Fibroblast of lung (primary cell): ENCODE results near the gene MRPL14. TPM values are rescaled to one million over a fixed set of nuclear protein-coding genes. Genes with fewer than 3 reads are reported as not detected.

Experiments
- DNase-seq, 2 donors: peaks; one replicate each; pipeline versions ENCODE4 v3.0.0 to v3.0.0-alpha.2; 2010; ENCODE audit warnings: low read depth in 2 of 2
- H2AFZ ChIP-seq: 2 replicates; pipeline ENCODE4 v1.5.1; 2012; ENCODE audit warnings: low read length, control low read depth, inconsistent platforms
- H3K27ac ChIP-seq: 2 replicates; pipeline ENCODE4 v1.5.1; 2011; ENCODE audit warnings: low read length, control low read depth; ENCODE audit not compliant: insufficient read depth
- H3K27me3 ChIP-seq: 2 replicates; pipeline ENCODE4 v1.5.1; 2011; ENCODE audit warnings: mild to moderate bottlenecking, low read length; ENCODE audit not compliant: control insufficient read depth, insufficient read depth
- H3K36me3 ChIP-seq: 2 replicates; pipeline ENCODE4 v1.5.1; 2011; ENCODE audit warnings: low read length; ENCODE audit not compliant: control insufficient read depth, insufficient read depth
- H3K4me1 ChIP-seq: 2 replicates; pipeline ENCODE4 v1.5.1; 2011; ENCODE audit warnings: low read length; ENCODE audit not compliant: control insufficient read depth, insufficient read depth; ENCODE audit errors: extremely low read depth
- H3K4me2 ChIP-seq: 2 replicates; pipeline ENCODE4 v1.5.1; 2011; ENCODE audit warnings: low read length, control low read depth; ENCODE audit not compliant: insufficient read depth; ENCODE audit errors: extremely low read depth
- H3K4me3 ChIP-seq, 4 experiments: fragments of 200-600 bp in 1 of 4; sonication (generic) in 1 of 4; replicated peaks in 1 of 4; 2 replicates each; pipeline ENCODE4 v1.5.1; 2011 to 2016; ENCODE audit warnings: low read length in 4 of 4, low read depth in 3 of 4, mild to moderate bottlenecking in 3 of 4, control low read depth in 2 of 4, inconsistent platforms in 1 of 4, mixed read lengths in 1 of 4; ENCODE audit not compliant: insufficient read depth in 1 of 4; ENCODE audit errors: control extremely low read depth in 1 of 4
- H3K79me2 ChIP-seq: 2 replicates; pipeline ENCODE4 v1.5.1; 2012; ENCODE audit warnings: mild to moderate bottlenecking, low read length, inconsistent platforms; ENCODE audit not compliant: control insufficient read depth, insufficient read depth
- H3K9ac ChIP-seq: 2 replicates; pipeline ENCODE4 v1.5.1; 2011; ENCODE audit warnings: mild to moderate bottlenecking, low read length, control low read depth; ENCODE audit not compliant: insufficient read depth
- H3K9me3 ChIP-seq: 2 replicates; pipeline ENCODE4 v1.5.1; 2012; ENCODE audit warnings: low read depth, low read length; ENCODE audit not compliant: control insufficient read depth, insufficient read depth
- H4K20me1 ChIP-seq: 2 replicates; pipeline ENCODE4 v1.5.1; 2011; ENCODE audit warnings: low read length; ENCODE audit not compliant: control insufficient read depth, insufficient read depth; ENCODE audit errors: extremely low read depth
- CTCF ChIP-seq, 2 donors: IDR thresholded peaks in 1 of 2; conservative IDR thresholded peaks in 1 of 2; 1 replicate in 1 of 2; 2 replicates in 1 of 2; pipeline ENCODE4 v1.5.1; 2011 to 2012; ENCODE audit warnings: low read length in 2 of 2, control low read depth in 1 of 2, inconsistent platforms in 1 of 2, low read depth in 1 of 2, mild to moderate bottlenecking in 1 of 2
- EZH2 ChIP-seq: IDR thresholded peaks from 2 replicates; pipeline ENCODE4 v1.5.1; 2012; ENCODE audit warnings: low read length, control low read depth, mild to moderate bottlenecking; ENCODE audit errors: missing control alignments
- polyA plus RNA-seq, 2 donors: library from polyadenylated mRNA; depleted of rRNA in 1 of 2; stranded (reverse) in 1 of 2; unstranded in 1 of 2; fragments of >200 nt; gene quantifications; 2 replicates each; pipeline ENCODE4 v1.2.1, GENCODE V29; 2011 to 2012; ENCODE audit warnings: missing spikeins in 1 of 2
- total RNA-seq: library from RNA; depleted of rRNA; stranded (reverse); fragments of >200 nt; gene quantifications from 2 replicates; pipeline ENCODE4 v1.2.1, GENCODE V29; 2014

MRPL14 gene
- total and polyA plus RNA-seq, 2 donors (not counting 1 experiment from before 2014, with no cell fraction given) = 36.2 to 60.6 TPM

DNA sequence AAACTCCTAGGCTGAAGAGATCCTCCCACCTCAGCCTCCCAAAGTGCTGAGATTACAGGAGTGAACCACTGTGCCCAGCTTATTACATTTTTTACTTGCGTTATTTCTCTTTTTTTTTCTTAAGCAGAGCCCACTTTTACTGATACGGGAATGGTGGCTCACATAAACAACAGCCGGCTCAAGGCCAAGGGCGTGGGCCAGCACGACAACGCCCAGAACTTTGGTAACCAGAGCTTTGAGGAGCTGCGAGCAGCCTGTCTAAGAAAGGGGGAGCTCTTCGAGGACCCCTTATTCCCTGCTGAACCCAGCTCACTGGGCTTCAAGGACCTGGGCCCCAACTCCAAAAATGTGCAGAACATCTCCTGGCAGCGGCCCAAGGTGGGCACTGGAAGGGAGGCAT lies 41.9 kb upstream of the MRPL14 start:
- Histone ChIP-seq H3K27me3 (peaks cover 11% of the 10 kb centered on the region), H3K9ac (no peak overlapping the region), H3K79me2 (no peaks in the 10 kb centered on the region), H2AFZ (no peak overlapping the region), H3K36me3 (no peaks in the 10 kb centered on the region), H3K4me1 (peaks cover 2% of the 10 kb centered on the region), H3K4me2 (no peak overlapping the region), H3K27ac (no peak overlapping the region), H4K20me1 (no peaks in the 10 kb centered on the region), H3K4me3 (no peak overlapping the region), H3K9me3 (no peaks in the 10 kb centered on the region)
- peak in 1 of 2 donors; percentile 23 for DNase-seq
- TF ChIP-seq EZH2 (no peak), CTCF (conservative IDR thresholded peaks at IDR 0.05 in 1 of 2, IDR thresholded peaks at IDR 0.05 in 1 of 2; ENCODE audit: low read depth in 1 of 2, low read length in 2 of 2) (no peak)

DNA sequence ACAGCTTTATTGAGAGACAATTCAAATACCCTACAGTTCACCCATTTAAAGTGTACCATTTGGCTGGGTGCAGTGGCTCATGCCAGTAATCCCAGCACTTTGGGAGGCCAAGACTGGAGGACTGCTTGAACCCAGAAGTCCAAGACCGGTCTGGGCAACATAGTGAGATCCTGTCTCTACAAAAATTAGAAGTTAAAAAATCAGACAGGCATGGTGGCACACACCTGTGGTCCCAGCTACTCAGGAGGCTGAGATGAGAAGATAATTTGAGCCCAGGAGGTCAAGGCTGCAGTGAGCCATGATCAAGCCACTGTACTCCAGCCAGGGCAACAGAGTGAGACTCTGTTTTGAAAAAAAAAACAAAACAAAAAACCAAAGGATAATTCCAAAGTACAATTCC lies 40.3 kb upstream of the MRPL14 start:
- H2AFZ ChIP-seq = no peak overlapping the region
- peaks cover 1% of the 10 kb centered on the region for H3K4me1 ChIP-seq
- DNase-seq = no peak
- H3K4me2 ChIP-seq = no peak overlapping the region
- no peaks in the 10 kb centered on the region for H3K9me3 ChIP-seq
- H3K27me3 ChIP-seq = peaks cover 11% of the 10 kb centered on the region
- no peak overlapping the region for H3K9ac ChIP-seq
- H3K36me3 ChIP-seq = no peaks in the 10 kb centered on the region
- no peaks in the 10 kb centered on the region for H4K20me1 ChIP-seq
- TF ChIP-seq CTCF (conservative IDR thresholded peaks at IDR 0.05 in 1 of 2, IDR thresholded peaks at IDR 0.05 in 1 of 2; ENCODE audit: low read depth in 1 of 2, low read length in 2 of 2) (no peak), EZH2 (no peak)
- no peak overlapping the region for H3K4me3 ChIP-seq
- H3K79me2 ChIP-seq = no peaks in the 10 kb centered on the region
- H3K27ac ChIP-seq = no peak overlapping the region

GRCh38 chr6:44166591-44167184 lies 39.4 kb upstream of the MRPL14 start:
- DNase-seq = no peak
- peaks cover 11% of the 10 kb centered on the region for H3K27me3 ChIP-seq
- no peak for TF ChIP-seq CTCF (conservative IDR thresholded peaks at IDR 0.05 in 1 of 2, IDR thresholded peaks at IDR 0.05 in 1 of 2; ENCODE audit: low read depth in 1 of 2, low read length in 2 of 2)
- no peak for TF ChIP-seq EZH2

More at GRCh38 chr6:44166591-44167184, 39.4 kb upstream of the MRPL14 start:
- Histone ChIP-seq H3K79me2 (no peaks in the 10 kb centered on the region), H3K4me3 (no peak overlapping the region), H3K9ac (no peak overlapping the region), H3K4me2 (no peak overlapping the region), H3K27ac (no peak overlapping the region), H3K4me1 (no peaks in the 10 kb centered on the region), H4K20me1 (no peaks in the 10 kb centered on the region), H3K36me3 (no peaks in the 10 kb centered on the region), H3K9me3 (no peaks in the 10 kb centered on the region), H2AFZ (no peak overlapping the region)
